ENCODE measurements around the gene FARP1.

DNA sequence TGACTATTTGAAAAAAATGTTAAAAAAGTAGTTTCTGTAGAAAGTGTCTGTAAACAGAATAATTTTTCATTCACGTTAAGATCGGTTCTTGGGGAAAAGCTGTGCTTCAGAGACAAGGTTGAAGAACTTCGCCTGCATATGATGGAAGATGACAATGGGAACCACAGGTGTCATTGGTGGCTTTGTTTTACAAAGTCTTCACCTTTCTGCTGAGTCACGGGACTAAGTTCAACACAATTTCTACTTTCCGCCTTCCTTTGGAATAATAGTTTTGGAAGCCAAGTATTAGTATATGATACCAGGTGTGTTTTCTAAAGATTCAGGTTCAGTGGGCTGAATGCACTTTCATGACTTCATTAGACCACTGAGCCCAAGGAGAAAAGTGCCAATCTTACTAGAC is 189.8 kb downstream of the FARP1 start:
- TF ChIP-seq, protein P1, sequence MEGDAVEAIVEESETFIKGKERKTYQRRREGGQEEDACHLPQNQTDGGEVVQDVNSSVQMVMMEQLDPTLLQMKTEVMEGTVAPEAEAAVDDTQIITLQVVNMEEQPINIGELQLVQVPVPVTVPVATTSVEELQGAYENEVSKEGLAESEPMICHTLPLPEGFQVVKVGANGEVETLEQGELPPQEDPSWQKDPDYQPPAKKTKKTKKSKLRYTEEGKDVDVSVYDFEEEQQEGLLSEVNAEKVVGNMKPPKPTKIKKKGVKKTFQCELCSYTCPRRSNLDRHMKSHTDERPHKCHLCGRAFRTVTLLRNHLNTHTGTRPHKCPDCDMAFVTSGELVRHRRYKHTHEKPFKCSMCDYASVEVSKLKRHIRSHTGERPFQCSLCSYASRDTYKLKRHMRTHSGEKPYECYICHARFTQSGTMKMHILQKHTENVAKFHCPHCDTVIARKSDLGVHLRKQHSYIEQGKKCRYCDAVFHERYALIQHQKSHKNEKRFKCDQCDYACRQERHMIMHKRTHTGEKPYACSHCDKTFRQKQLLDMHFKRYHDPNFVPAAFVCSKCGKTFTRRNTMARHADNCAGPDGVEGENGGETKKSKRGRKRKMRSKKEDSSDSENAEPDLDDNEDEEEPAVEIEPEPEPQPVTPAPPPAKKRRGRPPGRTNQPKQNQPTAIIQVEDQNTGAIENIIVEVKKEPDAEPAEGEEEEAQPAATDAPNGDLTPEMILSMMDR (IDR thresholded peaks at IDR 0.05): no peak
- TF ChIP-seq POLR2A (IDR thresholded peaks at IDR 0.05): no peak
